Progenitor cell of endocrine pancreas (in vitro differentiated cells): Measurements from ENCODE around the gene SHISAL1. TPM values are rescaled to one million over a fixed set of nuclear protein-coding genes. Genes with fewer than 3 reads are reported as not detected.
"Not testable (repeated sequence)": the region's sequence is repeated elsewhere in the genome, so short reads cannot be mapped to it uniquely, and the experiment has no call there.

Source experiments
- DNase-seq: peaks from one replicate; pipeline ENCODE4 v3.0.0; 2021; ENCODE audit warnings: low spot score; ENCODE audit not compliant: unreplicated experiment
- H3K27ac Mint-ChIP-seq: 2 replicates; pipeline ENCODE4 v1.8.0; 2021; ENCODE audit warnings: mild to moderate bottlenecking, moderate library complexity, mixed read lengths
- H3K27me3 Mint-ChIP-seq: 2 replicates; pipeline ENCODE4 v1.8.0; 2021; ENCODE audit warnings: mixed read lengths
- H3K36me3 Mint-ChIP-seq: 2 replicates; pipeline ENCODE4 v1.8.0; 2022; ENCODE audit warnings: mixed read lengths; ENCODE audit not compliant: insufficient read depth
- H3K4me1 Mint-ChIP-seq: 2 replicates; pipeline ENCODE4 v1.8.0; 2021; ENCODE audit warnings: low read depth, mixed read lengths
- H3K4me3 Mint-ChIP-seq: 2 replicates; pipeline ENCODE4 v1.8.0; 2021; ENCODE audit warnings: low read depth, mild to moderate bottlenecking, moderate library complexity, mixed read lengths
- H3K9me3 Mint-ChIP-seq: 2 replicates; pipeline ENCODE4 v1.8.0; 2021; ENCODE audit warnings: low read depth, mixed read lengths
- total RNA-seq: library from RNA; stranded (reverse); gene quantifications from 2 replicates; pipeline ENCODE4 v1.2.1, GENCODE V29; 2021
- TF ChIP-seq, protein P1 (sequence below): fragments of 200-600 bp; sonication (generic); IDR thresholded peaks from one replicate; pipeline ENCODE4 v1.5.0; 2021; ENCODE audit warnings: antibody characterized with exemption, mild to moderate bottlenecking; ENCODE audit not compliant: unreplicated experiment

SHISAL1 gene
- total RNA-seq, 1 donor from 2014 or later: 0.46 TPM

DNA sequence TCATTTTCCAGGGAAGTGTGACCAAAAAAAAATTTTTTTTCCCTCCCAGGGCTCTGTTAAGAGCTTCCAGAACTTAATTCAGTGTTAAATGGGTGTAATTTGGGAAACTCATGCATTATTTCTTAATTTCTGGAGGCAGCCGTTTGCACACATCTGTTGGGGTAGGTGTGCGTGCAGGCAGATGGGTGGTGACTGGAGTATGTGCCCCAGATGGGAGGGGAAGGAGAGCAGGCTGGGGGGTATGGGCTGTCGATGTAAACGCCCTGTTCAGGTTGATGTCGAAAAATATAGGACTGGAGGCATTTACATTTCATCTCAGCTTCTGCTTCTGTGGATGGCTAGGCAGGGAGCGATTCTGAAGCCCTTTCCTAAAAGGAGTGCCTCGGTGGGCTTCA lies 13.7 kb upstream of the SHISAL1 start:
- Mint-ChIP-seq H3K36me3 (no peaks in the 10 kb centered on the region), H3K4me1 (peaks cover 1% of the 10 kb centered on the region), H3K27ac (no peak overlapping the region), H3K9me3 (no peaks in the 10 kb centered on the region), H3K4me3 (no peak overlapping the region), H3K27me3 (peaks cover 66% of the 10 kb centered on the region)
- DNase-seq: no peak
- TF ChIP-seq, protein P1, sequence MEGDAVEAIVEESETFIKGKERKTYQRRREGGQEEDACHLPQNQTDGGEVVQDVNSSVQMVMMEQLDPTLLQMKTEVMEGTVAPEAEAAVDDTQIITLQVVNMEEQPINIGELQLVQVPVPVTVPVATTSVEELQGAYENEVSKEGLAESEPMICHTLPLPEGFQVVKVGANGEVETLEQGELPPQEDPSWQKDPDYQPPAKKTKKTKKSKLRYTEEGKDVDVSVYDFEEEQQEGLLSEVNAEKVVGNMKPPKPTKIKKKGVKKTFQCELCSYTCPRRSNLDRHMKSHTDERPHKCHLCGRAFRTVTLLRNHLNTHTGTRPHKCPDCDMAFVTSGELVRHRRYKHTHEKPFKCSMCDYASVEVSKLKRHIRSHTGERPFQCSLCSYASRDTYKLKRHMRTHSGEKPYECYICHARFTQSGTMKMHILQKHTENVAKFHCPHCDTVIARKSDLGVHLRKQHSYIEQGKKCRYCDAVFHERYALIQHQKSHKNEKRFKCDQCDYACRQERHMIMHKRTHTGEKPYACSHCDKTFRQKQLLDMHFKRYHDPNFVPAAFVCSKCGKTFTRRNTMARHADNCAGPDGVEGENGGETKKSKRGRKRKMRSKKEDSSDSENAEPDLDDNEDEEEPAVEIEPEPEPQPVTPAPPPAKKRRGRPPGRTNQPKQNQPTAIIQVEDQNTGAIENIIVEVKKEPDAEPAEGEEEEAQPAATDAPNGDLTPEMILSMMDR: no peak

DNA sequence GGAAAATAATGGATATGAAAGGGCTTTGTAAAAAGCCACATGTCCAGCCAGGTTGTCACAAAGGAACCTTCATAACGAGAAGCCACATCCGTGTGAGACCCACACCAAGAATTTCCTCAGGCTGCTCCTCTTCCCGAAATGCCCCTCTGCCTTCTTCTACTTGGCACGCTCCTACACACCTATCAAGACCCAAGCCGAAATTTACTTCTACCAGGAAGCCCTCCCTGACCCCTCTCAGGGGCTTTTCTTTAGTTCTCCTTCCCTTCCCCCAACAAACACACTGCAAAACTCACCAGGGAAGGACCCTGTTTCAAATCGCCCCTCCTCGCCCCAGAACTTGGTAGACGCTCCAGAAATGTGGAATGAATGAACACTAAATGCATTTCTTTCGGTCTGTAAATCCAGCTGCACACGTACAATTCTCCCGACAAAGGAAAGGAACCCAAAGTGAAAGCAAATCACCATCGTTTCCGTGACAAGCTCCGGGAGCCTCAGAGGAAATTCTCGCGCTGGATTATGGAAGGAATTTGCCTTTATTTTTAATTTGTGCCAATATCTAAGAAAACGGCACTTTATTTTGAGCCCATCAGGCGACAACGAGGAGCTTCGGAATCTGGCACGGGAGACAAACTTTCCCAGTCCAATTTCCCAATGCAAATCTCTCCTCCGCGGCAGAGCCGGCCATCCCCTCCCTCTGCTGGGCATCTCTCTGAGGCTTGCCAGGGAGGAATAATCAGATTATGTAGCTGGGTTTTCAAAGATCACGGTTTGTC lies 13.2 kb upstream of the SHISAL1 start:
- Mint-ChIP-seq H3K9me3 (no peaks in the 10 kb centered on the region), H3K36me3 (no peaks in the 10 kb centered on the region), H3K27ac (no peak overlapping the region), H3K4me3 (no peak overlapping the region), H3K27me3 (peaks cover 68% of the 10 kb centered on the region), H3K4me1 (peaks cover 1% of the 10 kb centered on the region)
- DNase-seq: no peak
- TF ChIP-seq, protein P1: no peak

DNA sequence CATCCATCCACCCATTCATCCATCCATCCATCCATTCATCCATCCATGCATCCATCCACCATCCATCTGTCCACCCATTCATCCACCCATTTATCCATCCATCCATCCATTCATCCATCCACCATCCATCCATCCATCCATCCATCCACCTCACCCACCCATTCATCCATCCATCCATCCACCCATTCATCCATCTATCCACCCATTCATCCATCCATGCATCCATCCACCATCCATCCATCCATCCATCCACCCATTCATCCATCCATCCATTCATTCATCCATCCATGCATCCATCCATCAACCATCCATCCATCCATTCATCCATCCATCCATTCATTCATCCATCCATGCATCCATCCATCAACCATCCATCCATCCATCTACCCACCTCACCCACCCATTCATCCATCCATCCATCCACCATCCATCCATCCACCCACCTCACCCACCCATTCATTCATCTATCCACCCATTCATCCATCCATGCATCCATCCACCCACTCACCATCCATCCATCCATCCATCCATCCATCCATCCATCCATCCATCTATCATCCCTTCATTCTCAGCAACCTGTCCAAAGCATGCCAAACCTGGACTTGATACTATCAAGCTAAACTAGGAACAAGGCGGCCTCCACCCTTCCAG lies 10.5 kb upstream of the SHISAL1 start:
- not testable (repeated sequence) for H3K4me1 Mint-ChIP-seq, H3K27ac Mint-ChIP-seq, H3K36me3 Mint-ChIP-seq, DNase-seq, H3K4me3 Mint-ChIP-seq, H3K9me3 Mint-ChIP-seq
- peaks cover 57% of the 10 kb centered on the region for H3K27me3 Mint-ChIP-seq

DNA sequence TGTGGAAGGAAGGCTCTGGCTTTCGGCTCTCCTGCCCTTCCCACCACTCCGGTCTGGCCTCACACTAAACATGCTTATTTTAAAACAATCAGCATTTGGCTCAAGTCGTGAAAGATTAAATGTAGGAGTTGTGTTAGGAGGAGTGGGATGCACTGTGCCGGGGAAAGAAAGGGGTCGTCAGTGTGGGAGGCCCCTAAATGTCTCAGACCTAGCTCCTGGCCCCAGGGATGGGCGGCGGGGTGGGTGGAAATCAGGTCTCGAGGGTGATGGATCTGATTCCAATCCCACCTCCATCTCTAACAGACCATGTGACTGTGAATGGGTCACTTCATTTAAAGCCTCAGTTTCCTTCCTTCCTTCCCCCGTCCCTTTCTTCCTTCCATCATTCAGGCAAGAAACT lies 6.9 kb upstream of the SHISAL1 start:
- DNase-seq: no peak
- H3K36me3 Mint-ChIP-seq: no peaks in the 10 kb centered on the region
- no peaks in the 10 kb centered on the region for H3K4me1 Mint-ChIP-seq
- TF ChIP-seq, protein P1: no peak
- H3K27me3 Mint-ChIP-seq: peaks cover 36% of the 10 kb centered on the region
- no peaks in the 10 kb centered on the region for H3K9me3 Mint-ChIP-seq
- no peak overlapping the region for H3K4me3 Mint-ChIP-seq
- H3K27ac Mint-ChIP-seq: no peak overlapping the region

DNA sequence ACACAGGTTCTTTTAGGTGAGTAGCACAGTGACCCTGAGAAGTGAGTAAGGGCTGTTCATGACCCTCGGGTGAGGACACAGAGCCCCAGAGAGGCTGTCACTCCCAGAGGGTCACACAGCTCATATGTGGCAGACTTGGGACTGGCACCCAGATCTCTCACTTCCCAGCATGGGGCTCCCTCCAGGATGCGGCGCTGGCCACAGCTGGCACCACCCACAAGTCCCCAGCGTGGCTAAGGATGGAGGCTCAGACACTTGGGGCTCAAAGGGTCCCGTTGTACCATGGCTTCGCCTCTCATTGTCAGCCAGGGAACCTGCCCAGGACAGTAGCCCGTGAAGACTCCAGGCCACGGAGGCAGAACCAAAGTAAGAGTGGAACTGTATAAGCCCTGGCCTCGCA lies 6.0 kb upstream of the SHISAL1 start:
- Mint-ChIP-seq H3K27ac (no peak overlapping the region), H3K9me3 (no peaks in the 10 kb centered on the region), H3K4me3 (no peak overlapping the region), H3K36me3 (no peaks in the 10 kb centered on the region), H3K27me3 (peaks cover 30% of the 10 kb centered on the region), H3K4me1 (no peaks in the 10 kb centered on the region)
- TF ChIP-seq, protein P1: no peak
- DNase-seq: no peak
